SK-N-SH treated with all-trans-retinoic acid at 6 μM for 48 hours (cell line): Measurements from ENCODE around the gene CTNNBL1.

Experiments
- ARNTL ChIP-seq: fragments of 450-650 bp; formaldehyde crosslinking; IDR thresholded peaks from 2 replicates; pipeline ENCODE4 v1.5.0; 2020; ENCODE audit warnings: low read depth, mild to moderate bottlenecking, moderate library complexity, borderline replicate concordance
- CSDC2 ChIP-seq: fragments of 250-450 bp; sonication (Bioruptor Pico); IDR thresholded peaks from 2 replicates; pipeline ENCODE4 v1.5.0; 2020; ENCODE audit warnings: mild to moderate bottlenecking, moderate library complexity
- GLIS3 ChIP-seq: fragments of 250-450 bp; sonication (Bioruptor Pico); IDR thresholded peaks from 2 replicates; pipeline ENCODE4 v1.5.0; 2020; ENCODE audit warnings: mild to moderate bottlenecking, moderate library complexity
- ISL1 ChIP-seq: fragments of 250-450 bp; sonication (Bioruptor Pico); IDR thresholded peaks from 2 replicates; pipeline ENCODE4 v2.1.2; 2022; ENCODE audit warnings: mild to moderate bottlenecking, moderate library complexity
- PATZ1 ChIP-seq: fragments of 250-450 bp; sonication (Bioruptor Pico); IDR thresholded peaks from 2 replicates; pipeline ENCODE4 v1.8.0; 2020; ENCODE audit warnings: mild to moderate bottlenecking, moderate library complexity, borderline replicate concordance
- RARB ChIP-seq: fragments of 250-450 bp; sonication (Bioruptor Pico); IDR thresholded peaks from 2 replicates; pipeline ENCODE4 v1.8.0; 2021; ENCODE audit warnings: mild to moderate bottlenecking, moderate library complexity
- TOX ChIP-seq: fragments of 250-450 bp; sonication (Bioruptor Pico); IDR thresholded peaks from 2 replicates; pipeline ENCODE4 v1.8.0; 2021; ENCODE audit warnings: mild to moderate bottlenecking, moderate library complexity, borderline replicate concordance
- ZFP3 ChIP-seq: fragments of 250-450 bp; sonication (Bioruptor Pico); IDR thresholded peaks from 2 replicates; pipeline ENCODE4 v1.5.0; 2020; ENCODE audit warnings: mild to moderate bottlenecking, moderate library complexity
- ZNF70 ChIP-seq: fragments of 450-650 bp; formaldehyde crosslinking; IDR thresholded peaks from 2 replicates; pipeline ENCODE4 v1.5.0; 2020; ENCODE audit warnings: mild to moderate bottlenecking, moderate library complexity
- ZNF8 ChIP-seq: fragments of 450-650 bp; formaldehyde crosslinking; IDR thresholded peaks from 2 replicates; pipeline ENCODE4 v1.5.0; 2020; ENCODE audit warnings: mild to moderate bottlenecking, moderate library complexity
- TF ChIP-seq, protein P1 (sequence below): fragments of 250-450 bp; sonication (Bioruptor Pico); IDR thresholded peaks from 2 replicates; pipeline ENCODE4 v1.5.1; 2020; ENCODE audit warnings: low read depth, mild to moderate bottlenecking, moderate library complexity
- TF ChIP-seq, protein P2 (sequence below): fragments of 250-450 bp; sonication (Bioruptor Pico); IDR thresholded peaks from 2 replicates; pipeline ENCODE4 v1.5.1; 2021; ENCODE audit warnings: mild to moderate bottlenecking, moderate library complexity
- TF ChIP-seq, protein P3 (sequence below): fragments of 250-450 bp; sonication (Bioruptor Pico); IDR thresholded peaks from 2 replicates; pipeline ENCODE4 v1.8.0; 2021; ENCODE audit warnings: low read depth, mild to moderate bottlenecking, moderate library complexity, borderline replicate concordance

DNA sequence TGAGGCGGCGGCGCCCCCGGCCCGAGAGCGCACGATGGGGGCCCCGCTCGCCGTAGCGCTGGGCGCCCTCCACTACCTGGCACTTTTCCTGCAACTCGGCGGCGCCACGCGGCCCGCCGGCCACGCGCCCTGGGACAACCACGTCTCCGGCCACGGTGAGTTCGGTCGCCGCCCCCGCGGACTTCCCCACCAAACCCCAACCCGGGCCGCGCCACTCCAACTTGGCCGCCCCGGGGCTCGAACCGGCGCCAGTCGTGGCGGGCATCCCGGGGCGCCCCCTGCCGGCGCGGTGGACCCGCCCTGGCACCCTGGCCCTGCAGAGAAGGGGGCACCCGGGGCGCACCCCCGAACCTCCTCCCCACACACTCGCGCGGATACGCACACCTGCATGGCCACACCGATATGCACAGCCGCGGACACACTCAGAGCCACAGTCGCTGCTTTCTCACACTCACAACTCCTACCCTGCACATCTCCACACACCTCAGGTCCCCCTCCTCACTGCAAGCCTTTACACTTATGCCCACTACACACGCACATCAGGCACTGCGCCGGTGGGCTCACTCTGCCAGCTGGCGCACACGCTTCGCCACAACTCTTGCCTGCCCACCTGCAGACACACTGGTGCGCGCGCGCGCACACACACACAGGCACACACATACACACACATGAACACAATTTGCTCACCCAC is 209.6 kb downstream of the CTNNBL1 start:
- TF ChIP-seq ZFP3 (CRISPR knock-in tag) (no peak), CSDC2 (CRISPR knock-in tag) (no peak), PATZ1 (no peak), TOX (CRISPR knock-in tag) (no peak), GLIS3 (CRISPR knock-in tag) (no peak), RARB (CRISPR knock-in tag) (no peak), ZNF70 (no peak), ARNTL (no peak), ZNF8 (no peak), ISL1 (no peak)
- TF ChIP-seq, protein P1, sequence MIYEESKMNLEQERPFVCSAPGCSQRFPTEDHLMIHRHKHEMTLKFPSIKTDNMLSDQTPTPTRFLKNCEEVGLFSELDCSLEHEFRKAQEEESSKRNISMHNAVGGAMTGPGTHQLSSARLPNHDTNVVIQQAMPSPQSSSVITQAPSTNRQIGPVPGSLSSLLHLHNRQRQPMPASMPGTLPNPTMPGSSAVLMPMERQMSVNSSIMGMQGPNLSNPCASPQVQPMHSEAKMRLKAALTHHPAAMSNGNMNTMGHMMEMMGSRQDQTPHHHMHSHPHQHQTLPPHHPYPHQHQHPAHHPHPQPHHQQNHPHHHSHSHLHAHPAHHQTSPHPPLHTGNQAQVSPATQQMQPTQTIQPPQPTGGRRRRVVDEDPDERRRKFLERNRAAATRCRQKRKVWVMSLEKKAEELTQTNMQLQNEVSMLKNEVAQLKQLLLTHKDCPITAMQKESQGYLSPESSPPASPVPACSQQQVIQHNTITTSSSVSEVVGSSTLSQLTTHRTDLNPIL (CRISPR knock-in tag): no peak
- TF ChIP-seq, protein P2, sequence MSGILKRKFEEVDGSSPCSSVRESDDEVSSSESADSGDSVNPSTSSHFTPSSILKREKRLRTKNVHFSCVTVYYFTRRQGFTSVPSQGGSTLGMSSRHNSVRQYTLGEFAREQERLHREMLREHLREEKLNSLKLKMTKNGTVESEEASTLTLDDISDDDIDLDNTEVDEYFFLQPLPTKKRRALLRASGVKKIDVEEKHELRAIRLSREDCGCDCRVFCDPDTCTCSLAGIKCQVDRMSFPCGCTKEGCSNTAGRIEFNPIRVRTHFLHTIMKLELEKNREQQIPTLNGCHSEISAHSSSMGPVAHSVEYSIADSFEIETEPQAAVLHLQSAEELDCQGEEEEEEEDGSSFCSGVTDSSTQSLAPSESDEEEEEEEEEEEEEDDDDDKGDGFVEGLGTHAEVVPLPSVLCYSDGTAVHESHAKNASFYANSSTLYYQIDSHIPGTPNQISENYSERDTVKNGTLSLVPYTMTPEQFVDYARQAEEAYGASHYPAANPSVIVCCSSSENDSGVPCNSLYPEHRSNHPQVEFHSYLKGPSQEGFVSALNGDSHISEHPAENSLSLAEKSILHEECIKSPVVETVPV (CRISPR knock-in tag): no peak
- TF ChIP-seq, protein P3, sequence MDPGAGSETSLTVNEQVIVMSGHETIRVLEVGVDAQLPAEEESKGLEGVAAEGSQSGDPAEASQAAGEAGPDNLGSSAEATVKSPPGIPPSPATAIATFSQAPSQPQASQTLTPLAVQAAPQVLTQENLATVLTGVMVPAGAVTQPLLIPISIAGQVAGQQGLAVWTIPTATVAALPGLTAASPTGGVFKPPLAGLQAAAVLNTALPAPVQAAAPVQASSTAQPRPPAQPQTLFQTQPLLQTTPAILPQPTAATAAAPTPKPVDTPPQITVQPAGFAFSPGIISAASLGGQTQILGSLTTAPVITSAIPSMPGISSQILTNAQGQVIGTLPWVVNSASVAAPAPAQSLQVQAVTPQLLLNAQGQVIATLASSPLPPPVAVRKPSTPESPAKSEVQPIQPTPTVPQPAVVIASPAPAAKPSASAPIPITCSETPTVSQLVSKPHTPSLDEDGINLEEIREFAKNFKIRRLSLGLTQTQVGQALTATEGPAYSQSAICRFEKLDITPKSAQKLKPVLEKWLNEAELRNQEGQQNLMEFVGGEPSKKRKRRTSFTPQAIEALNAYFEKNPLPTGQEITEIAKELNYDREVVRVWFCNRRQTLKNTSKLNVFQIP: no peak
